Mesenteric fat pad (tissue), 1 donor: ENCODE data around the gene MPI. TPM values are rescaled to one million over a fixed set of nuclear protein-coding genes. Genes with fewer than 3 reads are reported as not detected.
A peak's percentile ranks its signal among the peaks of the same experiment; 100 is the strongest.
"Not testable (repeated sequence)": the region's sequence is repeated elsewhere in the genome, so short reads cannot be mapped to it uniquely, and the experiment has no call there.

Experiments used
- DNase-seq: peaks from one replicate; pipeline ENCODE4 v3.0.0-alpha.2; 2020; ENCODE audit warnings: low spot score
- total RNA-seq: library from RNA; stranded (reverse); fragmentation: NEBNext Ultra II Directional; extraction: Animal tissue kit (Norgen Biotek cat#: 25700); gene quantifications from one replicate; pipeline ENCODE4 v1.2.1, GENCODE V29; 2021
- donor health status: DM: yes; HTN: yes; CAD: no.

The MPI gene
- total RNA-seq, 1 donor from 2014 or later: 32.2 TPM

GRCh38 chr15:74890665-74890960 is 771 bp downstream of the MPI start:
- no peak for DNase-seq

GRCh38 chr15:74891469-74891868 is 1.6 kb downstream of the MPI start:
- no peak for DNase-seq

- no peak for DNase-seq
These were observed 2.5 kb downstream of the MPI start for GRCh38 chr15:74892313-74892712.

GRCh38 chr15:74892931-74893330 is 3.1 kb downstream of the MPI start:
- no peak for DNase-seq

- no peak for DNase-seq
These were observed 3.8 kb downstream of the MPI start for GRCh38 chr15:74893627-74894026.

- DNase-seq: not testable (repeated sequence)
These were observed 4.5 kb downstream of the MPI start for GRCh38 chr15:74894383-74894782.

GRCh38 chr15:74895830-74896229 is 6.0 kb downstream of the MPI start:
- DNase-seq: no peak

GRCh38 chr15:74896316-74896715 is 6.5 kb downstream of the MPI start:
- no peak for DNase-seq

GRCh38 chr15:74897300-74897701 is 7.5 kb downstream of the MPI start:
- DNase-seq: no peak

- DNase-seq: no peak
These were observed 11.8 kb downstream of the MPI start for GRCh38 chr15:74901612-74902063.

- no peak for DNase-seq
These were observed 12.6 kb downstream of the MPI start for GRCh38 chr15:74902295-74903075.

GRCh38 chr15:74903676-74904075 is 13.8 kb downstream of the MPI start:
- no peak for DNase-seq

- no peak for DNase-seq
These were observed 14.5 kb downstream of the MPI start for GRCh38 chr15:74904190-74904805.

- no peak for DNase-seq
These were observed 16.2 kb downstream of the MPI start for GRCh38 chr15:74906067-74906449.

GRCh38 chr15:74906450-74907162 is 16.8 kb downstream of the MPI start, which contains the start of gene FAM219B:
Gene FAM219B (minus strand): TSS chr15:74906851. CDS start chr15:74906800, 51 bp downstream.
- peak; percentile 98 for DNase-seq

GRCh38 chr15:74907163-74907870 is 17.5 kb downstream of the MPI start:
- no peak for DNase-seq

GRCh38 chr15:74908635-74909034 is 18.8 kb downstream of the MPI start:
- no peak for DNase-seq

GRCh38 chr15:74913041-74913440 is 23.2 kb downstream of the MPI start:
- DNase-seq: no peak

- DNase-seq: not testable (repeated sequence)
These were observed 24.0 kb downstream of the MPI start for GRCh38 chr15:74913799-74914198.

GRCh38 chr15:74917676-74918075 is 27.8 kb downstream of the MPI start:
- no peak for DNase-seq

GRCh38 chr15:74920456-74920855 is 30.6 kb downstream of the MPI start:
- DNase-seq: no peak

GRCh38 chr15:74924525-74924924 is 34.7 kb downstream of the MPI start:
- no peak for DNase-seq
